Measurements from ENCODE around the gene ARL5C.
"Not testable (repeated sequence)": the region's sequence is repeated elsewhere in the genome, so short reads cannot be mapped to it uniquely, and the experiment has no call there.

The ARL5C gene

DNA sequence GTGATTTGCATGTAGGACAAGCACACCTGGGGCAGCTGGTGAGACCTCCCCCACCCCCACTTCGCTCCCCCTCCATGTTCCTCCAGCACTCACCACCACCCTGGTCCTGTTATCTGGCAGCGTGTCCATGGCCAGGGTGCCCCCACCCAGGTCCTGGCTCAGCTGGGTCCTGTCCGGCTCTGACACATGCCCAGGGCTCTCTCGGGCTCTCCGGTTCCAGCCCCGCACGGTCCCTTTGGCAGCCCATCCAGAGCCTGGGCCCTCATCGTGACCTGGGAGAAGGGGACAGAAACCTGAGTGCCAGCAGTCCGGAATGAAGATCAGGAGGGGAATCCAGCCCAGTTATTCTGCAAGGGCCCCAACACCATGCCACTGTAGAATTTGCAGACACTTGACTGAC lies 26.4 kb downstream of the ARL5C start:
- DNase-seq = no peak

DNA sequence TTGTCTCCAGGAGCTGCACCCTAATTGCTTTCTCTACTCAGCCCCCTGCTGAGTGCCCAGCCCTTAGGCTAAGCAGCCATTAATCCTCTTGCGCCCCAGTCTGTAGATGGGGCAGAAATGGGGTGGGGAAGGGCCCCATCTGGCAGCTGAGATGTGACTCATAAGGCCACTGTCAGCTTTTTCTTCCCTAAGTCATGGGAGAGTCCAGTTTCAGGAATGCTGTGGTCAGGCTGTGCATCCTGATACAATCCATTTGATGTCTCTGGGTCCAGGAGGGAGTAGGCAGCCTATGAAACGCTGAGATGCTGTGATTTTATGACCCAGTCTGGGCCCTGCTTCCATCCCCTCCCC lies 26.8 kb downstream of the ARL5C start:
- no peak for DNase-seq

DNA sequence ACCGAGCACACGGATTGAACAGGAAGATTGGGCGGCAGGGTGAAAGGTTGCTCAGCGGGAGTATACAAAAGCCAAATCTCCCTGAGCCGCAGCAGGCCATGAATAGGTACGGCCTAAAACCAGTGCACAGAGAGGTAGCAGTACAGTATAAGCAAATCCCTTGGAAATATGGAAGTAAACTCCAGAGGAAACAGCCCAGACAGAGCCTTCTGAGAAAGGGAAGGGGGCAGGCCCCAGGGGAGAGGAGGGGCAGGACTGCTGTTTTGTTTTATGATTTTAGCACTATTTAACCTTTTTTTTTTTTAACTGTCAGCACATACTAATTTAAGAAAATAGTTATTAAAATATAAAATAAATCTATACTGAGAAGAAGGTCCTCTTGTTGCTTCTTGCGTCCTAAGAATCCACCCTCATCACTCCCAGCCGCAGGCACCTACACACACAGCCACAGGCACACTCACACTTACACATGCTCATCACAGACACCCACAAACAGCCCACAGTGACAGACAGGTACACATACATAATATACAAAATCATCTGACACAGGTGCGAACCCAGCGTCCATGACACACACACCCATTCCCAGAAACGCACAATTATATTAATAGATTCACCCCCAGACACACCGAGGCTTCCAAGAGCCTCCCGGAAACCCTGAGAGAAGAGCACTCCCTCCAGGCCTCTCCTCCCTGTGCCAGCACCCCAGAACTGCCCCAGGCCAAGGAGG lies 27.4 kb downstream of the ARL5C start:
- DNase-seq = no peak

DNA sequence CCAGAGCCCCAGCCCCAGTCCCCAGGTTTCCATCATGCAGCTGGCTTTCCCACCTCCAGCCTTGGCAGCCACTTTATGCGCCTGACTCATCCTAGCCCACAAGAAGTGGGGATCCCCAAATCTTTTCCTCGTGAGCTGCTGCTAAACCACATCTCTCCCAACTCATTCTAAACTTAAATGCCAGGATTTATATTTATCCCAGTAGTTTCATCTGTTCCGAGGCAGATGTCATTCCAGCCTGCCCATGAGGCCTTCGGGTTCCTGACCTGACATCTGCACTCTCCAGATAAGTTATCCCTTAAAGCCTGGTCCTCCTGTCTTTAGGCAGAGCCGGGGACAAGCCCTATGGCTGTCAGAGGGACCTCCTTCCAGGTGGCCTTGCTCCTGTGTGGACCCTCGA lies 31.1 kb downstream of the ARL5C start:
- DNase-seq = no peak

DNA sequence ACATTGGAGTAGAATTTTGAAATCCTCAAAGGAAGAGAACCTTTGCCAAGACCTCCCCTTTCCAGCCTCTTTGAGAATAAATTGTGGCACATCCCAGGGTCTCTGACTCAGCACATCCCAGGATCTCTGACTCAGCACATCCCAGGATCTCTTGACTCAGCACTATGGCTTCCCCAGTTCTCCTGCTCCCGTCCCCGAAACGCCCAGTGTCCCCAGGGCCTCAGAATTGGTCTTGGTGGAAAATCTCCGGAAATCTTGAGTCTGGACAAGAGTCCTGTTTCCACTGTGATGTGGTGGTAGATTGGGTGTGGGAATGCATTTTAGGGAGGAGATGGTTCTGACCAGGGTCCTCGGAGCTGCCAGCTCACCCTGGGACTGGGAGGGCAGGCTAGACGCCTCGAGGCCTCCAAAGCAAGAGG lies 33.8 kb downstream of the ARL5C start:
- no peak for DNase-seq

DNA sequence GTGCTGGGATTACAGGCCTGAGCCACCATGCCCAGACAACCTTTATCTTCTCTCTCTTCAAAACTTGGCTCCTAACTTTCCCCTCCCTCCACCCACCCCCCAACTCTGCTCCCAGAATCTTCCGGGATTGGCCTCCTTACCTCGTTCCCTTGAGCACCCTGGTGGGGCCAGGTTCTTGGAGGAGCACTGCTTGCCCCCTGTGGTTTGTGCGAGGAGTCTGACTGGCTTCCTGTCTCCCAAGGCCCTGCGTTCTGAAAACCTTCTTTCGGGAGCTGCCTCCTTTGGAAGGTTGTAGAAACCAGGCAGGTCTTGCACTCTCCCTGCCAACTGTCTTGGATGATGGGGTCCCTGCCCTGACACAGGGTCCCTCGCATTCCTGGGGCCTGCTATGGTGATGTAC lies 34.3 kb downstream of the ARL5C start:
- no peak for DNase-seq

DNA sequence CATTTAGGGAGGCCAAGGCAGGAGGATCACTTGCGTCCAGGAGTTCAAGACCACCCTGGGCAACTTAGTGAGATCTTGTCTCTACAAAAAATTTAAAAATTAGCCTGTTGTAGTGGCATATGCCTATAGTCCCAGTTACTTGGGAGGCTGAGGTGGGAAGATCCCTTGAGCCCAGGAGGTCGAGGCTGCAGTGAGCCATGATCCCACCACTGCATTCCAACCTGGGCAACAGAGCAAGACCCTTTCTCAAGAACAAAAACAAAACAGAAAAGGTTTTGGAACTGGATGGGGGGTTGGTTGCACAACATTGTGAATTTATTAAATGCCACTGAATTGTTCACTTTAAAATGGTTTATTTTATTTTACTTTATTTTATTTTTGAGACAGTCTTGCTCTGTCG lies 35.8 kb downstream of the ARL5C start:
- no peak for DNase-seq

DNA sequence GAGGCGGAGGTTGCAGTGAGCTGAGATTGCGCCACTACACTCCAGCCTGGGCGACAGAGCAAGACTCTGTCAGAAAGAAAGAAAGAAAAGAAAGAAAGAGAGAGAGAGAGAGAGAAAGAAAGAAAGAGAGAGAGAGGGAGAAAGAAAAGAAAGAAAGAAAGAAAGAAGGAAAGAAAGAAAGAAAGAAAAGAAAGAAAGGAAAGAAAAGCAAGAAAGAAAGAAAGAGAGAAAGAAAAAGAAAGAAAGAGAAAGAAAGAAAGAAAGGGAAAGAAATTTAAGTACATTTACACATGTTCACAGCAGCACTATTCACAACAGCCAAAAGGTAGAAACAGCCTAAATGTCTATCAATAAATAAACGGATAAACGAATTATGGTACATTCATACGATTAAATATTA lies 36.4 kb downstream of the ARL5C start:
- not testable (repeated sequence) for DNase-seq

DNA sequence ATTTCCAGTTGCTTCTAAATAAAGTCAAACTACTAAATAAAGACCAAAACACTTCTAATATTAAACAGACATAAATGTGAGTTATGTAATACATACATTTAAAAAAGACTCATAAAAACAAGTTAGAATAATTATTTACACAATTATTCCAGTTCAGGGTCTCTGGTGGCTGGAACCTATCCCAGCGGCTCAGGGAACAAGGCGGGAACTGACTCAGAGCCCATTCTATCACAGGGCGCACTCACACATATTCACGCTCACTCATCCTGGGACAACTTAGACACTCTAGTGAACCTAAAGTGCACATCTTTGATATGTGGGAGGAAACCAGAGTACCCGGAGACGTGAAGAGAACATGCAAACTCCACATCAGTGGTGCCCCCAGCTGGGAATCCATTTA lies 39.5 kb downstream of the ARL5C start:
- no peak for DNase-seq

DNA sequence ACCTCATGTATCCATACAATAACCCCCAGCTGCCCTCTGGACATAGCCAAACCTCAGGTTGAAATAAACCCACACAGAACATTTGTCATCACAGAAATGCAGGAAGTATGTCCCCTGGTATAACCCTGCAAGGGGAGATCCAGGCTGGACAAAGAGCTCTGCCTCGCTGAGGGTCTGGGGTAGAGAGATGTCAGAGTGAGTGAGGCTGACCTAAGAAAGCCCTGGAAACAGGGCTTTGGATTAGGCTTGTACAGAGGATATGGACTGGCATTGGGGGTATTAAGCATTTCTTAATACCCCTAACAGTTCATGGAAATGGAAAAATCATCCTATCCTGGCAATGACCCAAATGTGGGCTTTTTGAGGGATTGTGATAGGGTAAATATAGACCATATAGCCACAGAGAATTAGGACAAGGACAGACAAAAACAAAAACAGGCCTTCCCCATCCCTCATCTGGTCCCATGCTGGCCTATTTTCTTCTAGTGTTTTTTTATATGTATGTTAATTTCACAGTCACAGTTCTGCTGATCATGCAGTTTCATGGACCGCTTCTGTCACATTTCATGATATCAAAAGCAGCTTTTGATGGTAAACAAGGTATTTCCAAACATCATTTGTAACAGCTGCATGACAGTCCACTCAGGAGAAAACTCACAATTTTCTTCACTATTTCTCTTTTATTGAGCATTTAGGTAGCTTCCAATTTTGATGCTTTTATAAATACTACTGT lies 40.7 kb downstream of the ARL5C start:
- DNase-seq = no peak

DNA sequence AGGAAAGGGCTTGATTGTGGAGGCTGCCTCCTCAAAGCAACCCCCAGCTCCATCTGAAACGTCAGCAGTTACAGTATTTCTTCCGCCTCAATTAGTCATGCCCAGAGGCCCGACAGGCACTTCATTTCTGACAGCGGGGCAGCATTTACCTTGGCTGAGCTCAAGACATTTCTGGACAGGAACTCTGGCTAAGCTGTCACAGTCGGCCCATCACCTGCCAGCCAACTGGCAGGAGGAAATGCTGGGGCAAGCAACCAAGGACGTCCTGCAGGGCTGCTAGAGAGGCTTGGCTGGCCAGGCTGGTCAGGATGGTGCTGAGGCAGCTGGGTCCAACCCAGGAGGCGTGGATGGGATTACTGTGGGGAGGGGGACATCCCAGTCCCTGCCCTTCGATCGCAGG lies 42.3 kb downstream of the ARL5C start:
- no peak for DNase-seq

DNA sequence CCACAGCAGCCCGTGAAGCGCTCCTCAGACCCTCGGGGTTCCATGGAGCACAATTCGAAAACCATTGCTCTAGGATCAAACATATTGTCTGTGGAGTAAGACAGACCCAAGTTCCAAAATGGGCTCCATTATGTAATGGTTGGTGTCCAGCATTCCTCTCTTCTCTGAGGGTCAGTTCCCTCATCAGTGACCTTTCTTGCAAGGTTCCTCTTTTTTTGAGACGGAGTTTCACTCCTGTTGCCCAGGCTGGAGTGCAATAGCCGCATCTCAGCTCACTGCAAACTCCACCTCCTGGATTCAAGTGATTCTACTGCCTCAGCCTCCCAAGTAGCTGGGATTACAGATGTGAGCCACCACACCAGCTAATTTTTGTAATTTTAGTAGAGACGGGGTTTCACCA lies 43.0 kb downstream of the ARL5C start:
- DNase-seq = no peak

DNA sequence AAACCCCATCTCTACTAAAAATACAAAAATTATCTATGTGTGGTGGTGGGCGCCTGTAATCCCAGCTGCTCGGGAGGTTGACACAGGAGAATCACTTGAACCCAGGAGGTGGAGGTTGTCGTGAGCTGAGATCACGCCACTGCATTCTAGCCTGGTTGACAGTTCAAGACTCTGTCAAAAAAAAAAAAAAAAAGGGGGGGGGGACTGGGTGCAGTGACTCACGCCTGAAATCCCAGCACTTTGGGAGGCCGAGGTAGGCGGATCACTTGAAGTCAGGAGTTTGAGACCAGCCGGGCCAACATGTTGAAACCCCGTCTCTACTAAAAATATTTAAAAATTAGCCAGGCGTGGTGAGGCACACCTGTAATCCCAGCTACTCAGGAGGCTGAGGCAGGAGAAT lies 44.0 kb downstream of the ARL5C start:
- not testable (repeated sequence) for DNase-seq

DNA sequence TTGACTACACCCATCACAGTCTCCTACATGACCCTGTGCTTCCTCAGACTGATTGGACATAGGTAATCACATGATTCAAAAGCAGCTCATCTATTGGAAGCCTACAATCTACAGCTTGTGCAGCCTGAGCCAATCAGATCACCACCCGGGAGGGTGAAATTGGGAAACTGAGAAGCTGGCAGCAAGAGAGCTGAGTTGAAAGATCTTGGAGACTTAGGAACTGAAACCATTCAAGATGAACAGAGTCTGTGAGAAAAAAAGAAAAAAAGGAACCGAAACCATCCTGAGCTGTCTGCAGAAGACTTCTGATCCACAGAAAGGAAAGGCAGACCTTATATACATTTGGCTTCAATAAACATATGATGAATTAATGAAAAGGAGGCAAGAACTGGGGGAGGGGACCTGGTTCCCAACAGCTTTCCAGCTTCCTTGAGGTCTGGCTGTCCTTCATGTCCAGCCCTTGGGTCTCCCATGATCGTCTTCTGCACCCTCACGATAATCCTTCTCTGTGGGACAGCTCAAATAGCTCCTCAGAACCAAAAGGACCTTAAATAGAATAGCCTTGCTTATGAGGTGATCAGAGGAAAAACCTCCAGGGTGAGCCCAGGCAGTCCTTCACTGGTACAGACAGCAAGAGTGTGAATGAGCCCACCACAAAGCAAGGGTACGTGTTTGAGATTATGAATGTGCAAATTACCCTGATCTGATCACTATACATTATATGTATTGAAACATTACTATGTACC lies 47.1 kb downstream of the ARL5C start:
- DNase-seq = no peak

DNA sequence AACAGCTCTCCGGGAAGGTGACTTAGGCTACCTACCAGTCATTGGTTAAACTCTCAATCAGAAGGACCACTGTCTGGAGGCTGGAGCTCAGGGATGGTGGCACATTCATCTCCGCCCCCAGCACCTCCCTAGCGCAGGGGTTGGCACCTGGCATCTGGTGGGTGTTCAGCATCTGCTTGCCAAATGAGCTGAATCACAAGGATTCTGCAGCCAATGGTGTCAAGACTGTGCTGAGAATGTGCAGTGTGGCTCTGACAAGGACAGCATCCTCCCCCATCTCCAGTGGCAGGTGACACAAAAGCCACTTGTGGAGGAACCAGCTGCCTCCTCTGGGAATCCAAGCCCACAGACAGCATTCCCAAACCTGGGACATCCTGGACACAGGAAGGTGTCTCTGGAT lies 49.7 kb downstream of the ARL5C start:
- no peak for DNase-seq

DNA sequence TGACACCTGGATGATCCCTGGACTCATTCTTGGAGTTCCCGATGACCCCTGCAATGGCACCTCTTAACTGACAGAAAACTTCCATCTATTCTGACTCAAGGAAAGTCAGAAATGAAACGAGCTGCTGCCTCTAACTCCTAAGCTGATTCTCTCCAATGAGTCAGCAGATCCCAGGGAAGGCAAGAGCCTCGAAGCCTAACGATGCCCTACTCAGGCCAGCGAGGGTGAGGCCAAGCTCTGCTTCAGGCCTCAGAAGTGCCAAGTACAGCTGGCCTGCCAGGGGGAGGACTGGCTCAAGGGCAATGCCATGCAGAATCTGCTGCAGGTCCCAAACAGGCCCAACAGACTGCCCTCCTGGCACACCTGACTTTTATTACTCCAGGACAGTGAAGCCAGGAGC lies 50.8 kb downstream of the ARL5C start:
- DNase-seq = no peak

DNA sequence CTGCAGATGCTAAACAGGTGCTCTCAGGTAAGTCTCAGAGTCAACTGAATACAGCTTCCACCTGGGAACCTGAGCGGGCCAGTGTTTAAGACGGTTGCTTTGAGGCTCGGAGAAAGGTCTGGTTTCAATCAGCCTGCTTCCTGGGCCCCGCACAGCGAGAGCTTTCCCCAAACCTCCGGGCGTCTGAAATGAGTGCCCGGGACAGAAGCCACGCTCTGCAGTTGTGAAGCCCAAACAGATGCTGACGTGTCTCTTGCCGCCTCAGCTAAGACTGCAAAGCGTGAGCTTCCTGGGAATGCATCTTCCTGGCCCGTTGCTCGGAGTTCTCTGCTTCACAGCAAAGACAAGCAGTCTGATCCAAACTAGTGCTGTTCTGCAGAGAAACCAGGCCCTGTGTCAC lies 51.2 kb downstream of the ARL5C start:
- no peak for DNase-seq

DNA sequence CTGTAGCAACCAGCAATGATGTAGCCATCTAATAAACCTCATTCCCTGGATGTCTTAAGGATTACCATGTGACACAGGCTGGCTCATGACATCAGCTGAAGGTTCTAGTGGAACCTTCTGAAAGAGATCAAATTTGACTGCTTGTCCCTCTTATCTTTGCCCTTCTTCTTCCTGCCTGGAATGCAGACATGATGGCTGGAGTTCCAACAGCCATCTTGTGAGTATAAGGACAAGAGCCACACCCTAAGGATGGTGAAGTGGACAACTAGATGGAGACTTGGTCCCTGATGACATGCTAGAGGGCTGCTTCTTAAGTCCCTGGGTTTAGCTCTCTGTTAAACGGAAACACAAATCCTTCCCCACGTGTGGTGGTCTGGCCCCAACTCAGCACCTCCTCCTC lies 52.1 kb downstream of the ARL5C start:
- no peak for DNase-seq

DNA sequence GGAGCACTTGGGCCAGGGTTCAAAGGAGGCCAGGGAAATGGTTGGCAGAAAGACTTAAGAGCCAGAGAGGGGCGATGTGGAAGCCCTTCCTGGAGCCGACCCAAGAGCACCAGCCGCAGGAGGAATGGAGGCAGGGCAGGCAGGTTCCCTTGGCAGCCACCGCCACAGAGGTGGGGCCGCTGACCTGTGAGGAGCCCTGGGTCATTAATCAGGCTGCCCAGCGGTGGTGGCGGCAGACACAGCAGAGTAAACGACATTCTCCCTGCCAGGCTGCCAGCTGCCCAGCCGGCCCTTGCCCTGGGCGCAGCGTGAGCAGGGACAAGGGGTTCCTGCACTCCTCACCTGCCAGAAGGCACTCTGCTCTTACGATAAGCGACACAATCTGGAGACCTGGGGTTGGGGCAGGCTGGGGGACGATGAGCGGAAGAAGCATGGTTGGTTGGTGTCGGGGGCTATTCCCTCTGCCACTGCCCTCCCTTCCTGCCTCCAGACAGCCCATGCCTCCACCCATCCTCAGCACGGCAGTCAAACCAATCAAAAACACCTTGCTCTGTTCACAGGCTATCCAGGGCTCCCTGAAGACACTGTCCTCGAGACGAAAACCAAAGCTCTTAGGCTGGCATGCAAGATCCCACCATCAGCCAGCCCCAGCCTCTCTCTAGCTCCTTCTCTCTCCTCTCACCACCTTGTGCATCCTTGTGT lies 55.4 kb downstream of the ARL5C start:
- no peak for DNase-seq

DNA sequence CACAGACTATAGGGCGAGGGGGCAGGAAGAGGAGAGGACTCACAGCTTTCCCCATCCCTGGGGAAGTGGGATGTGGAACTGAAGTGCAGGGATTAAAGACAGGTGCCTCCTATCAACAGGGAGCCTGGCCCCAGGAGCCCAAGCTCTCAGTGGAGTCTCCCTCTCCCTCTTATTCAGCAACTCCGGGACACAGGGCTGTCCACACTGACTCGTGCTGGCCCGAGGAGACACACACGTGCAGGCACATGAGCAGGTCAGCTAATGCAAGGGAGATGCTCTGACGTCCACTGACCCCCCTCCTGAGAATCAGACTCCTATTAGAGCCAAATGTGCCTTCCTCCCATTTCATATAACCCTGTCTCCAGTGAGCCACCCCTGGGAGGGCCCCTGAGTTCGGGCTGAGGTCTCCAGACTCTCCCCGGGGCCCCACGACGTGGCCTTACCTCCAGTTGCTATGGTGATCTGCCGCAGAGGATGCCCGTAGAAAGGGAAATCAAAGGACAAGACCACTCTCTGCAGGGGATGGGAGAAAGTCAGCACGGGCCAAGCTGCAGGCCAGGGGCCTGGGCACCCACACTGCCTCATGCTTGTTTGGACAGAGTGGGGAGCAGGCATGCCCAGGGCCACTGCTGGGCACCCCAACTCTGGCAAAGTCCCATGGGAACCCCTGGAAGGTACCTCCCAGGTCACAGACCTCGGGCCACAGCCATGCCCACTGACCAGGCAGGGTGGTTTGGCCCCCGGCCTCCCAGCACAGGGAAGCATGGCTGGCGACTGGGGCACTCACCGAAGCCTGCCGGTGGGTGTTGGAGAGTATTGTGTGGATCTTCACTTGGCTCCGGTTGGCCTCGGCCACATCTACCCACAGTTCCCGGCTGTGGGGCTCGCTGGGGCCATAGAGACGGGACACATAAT lies 57.2 kb downstream of the ARL5C start:
- no peak for DNase-seq

DNA sequence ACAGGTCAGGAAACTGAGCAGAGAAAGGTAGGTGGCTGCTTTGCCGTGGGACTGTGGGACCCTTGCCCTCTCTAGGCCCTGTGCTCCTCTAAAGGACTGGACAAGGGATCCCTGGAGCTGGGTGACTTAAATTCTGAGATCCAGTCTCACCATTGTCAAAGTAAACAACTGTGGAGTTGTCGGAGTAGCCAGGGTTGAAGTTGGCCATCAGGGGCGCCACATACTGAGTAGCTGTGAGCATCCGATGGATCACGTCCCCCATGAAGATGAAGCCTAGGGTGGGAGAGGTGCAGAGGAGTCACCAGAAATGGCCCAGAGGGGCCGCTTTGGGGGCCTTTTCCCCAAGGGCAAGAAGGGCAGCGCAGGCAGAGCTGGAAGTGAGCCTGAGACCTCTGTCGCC lies 58.0 kb downstream of the ARL5C start:
- DNase-seq = no peak

DNA sequence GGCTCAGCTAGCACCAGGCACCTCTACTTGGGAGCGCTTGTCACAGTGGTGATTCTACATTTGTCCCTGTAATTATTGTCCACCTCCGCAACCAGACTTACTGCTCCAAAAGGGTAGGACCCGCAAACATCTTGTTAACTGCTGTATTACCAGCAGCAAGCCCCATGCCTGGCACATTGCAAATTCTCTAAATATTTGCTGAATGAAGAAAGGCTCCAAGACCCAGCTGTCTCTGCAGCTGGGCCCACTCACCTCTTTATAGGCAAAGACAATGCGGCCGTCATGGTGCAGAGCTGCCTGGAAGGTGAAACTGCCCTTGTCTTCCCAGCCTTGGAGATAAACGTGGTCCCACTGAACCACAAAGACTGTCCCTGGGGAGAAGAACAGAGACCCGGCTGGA lies 58.8 kb downstream of the ARL5C start:
- no peak for DNase-seq
